Osteocyte (in vitro differentiated cells): Measurements from ENCODE around the gene PHACTR4. TPM values are rescaled to one million over a fixed set of nuclear protein-coding genes. Genes with fewer than 3 reads are reported as not detected.

Experiments
- DNase-seq: peaks from one replicate; pipeline ENCODE4 v3.0.0; 2021; ENCODE audit warnings: mixed read lengths; ENCODE audit not compliant: unreplicated experiment; ENCODE audit errors: extremely low spot score
- H3K27ac Mint-ChIP-seq: one replicate; pipeline ENCODE4 v1.8.0; 2021; ENCODE audit warnings: mild to moderate bottlenecking, mixed read lengths; ENCODE audit not compliant: unreplicated experiment
- H3K27me3 Mint-ChIP-seq: one replicate; pipeline ENCODE4 v1.8.0; 2021; ENCODE audit warnings: mixed read lengths; ENCODE audit not compliant: unreplicated experiment
- H3K36me3 Mint-ChIP-seq: one replicate; pipeline ENCODE4 v1.8.0; 2021; ENCODE audit warnings: mixed read lengths; ENCODE audit not compliant: unreplicated experiment
- H3K4me1 Mint-ChIP-seq: one replicate; pipeline ENCODE4 v1.8.0; 2021; ENCODE audit warnings: mixed read lengths; ENCODE audit not compliant: unreplicated experiment
- H3K4me3 Mint-ChIP-seq: one replicate; pipeline ENCODE4 v1.8.0; 2021; ENCODE audit warnings: mild to moderate bottlenecking, moderate library complexity, mixed read lengths; ENCODE audit not compliant: unreplicated experiment
- H3K9me3 Mint-ChIP-seq: one replicate; pipeline ENCODE4 v1.8.0; 2021; ENCODE audit warnings: mixed read lengths; ENCODE audit not compliant: unreplicated experiment
- CTCF ChIP-seq: fragments of 200-600 bp; sonication (generic); IDR thresholded peaks from 2 replicates; pipeline ENCODE4 v1.5.0; 2021; ENCODE audit warnings: antibody characterized with exemption, mild to moderate bottlenecking, moderate library complexity
- total RNA-seq: library from RNA; stranded (reverse); gene quantifications from 2 replicates; pipeline ENCODE4 v1.2.1, GENCODE V29; 2021

Gene PHACTR4
- total RNA-seq, 1 donor from 2014 or later = 56.0 TPM

GRCh38 chr1:28328228-28328648 lies 41.3 kb upstream of the PHACTR4 start:
- H3K36me3 Mint-ChIP-seq = peaks cover 11% of the 10 kb centered on the region
- H3K27me3 Mint-ChIP-seq = no peaks in the 10 kb centered on the region
- TF ChIP-seq CTCF = no peak
- peaks cover 15% of the 10 kb centered on the region for H3K4me1 Mint-ChIP-seq
- no peak for DNase-seq
- H3K9me3 Mint-ChIP-seq = no peaks in the 10 kb centered on the region
- H3K4me3 Mint-ChIP-seq = peak overlapping the region; percentile 96
- peak overlapping the region; percentile 98 for H3K27ac Mint-ChIP-seq

- TF ChIP-seq CTCF = no peak
- Mint-ChIP-seq H3K27me3 (no peaks in the 10 kb centered on the region), H3K36me3 (peaks cover 18% of the 10 kb centered on the region), H3K4me1 (peaks cover 15% of the 10 kb centered on the region), H3K27ac (peak overlapping the region; percentile 98), H3K4me3 (peak overlapping the region; percentile 96), H3K9me3 (no peaks in the 10 kb centered on the region)
- DNase-seq = no peak
Observed at GRCh38 chr1:28329395-28330153, 40.0 kb upstream of the PHACTR4 start.

GRCh38 chr1:28338897-28339296 lies 30.6 kb upstream of the PHACTR4 start:
- no peak for DNase-seq
- Mint-ChIP-seq H3K9me3 (no peaks in the 10 kb centered on the region), H3K27me3 (no peaks in the 10 kb centered on the region), H3K36me3 (peaks cover 12% of the 10 kb centered on the region), H3K4me3 (no peak overlapping the region), H3K27ac (no peak overlapping the region), H3K4me1 (no peaks in the 10 kb centered on the region)
- TF ChIP-seq CTCF = no peak

- Mint-ChIP-seq H3K27ac (no peak overlapping the region), H3K9me3 (no peaks in the 10 kb centered on the region), H3K4me1 (no peaks in the 10 kb centered on the region), H3K4me3 (no peak overlapping the region), H3K27me3 (no peaks in the 10 kb centered on the region), H3K36me3 (peaks cover 6% of the 10 kb centered on the region)
- no peak for DNase-seq
- TF ChIP-seq CTCF = no peak
Observed at GRCh38 chr1:28339551-28339950, 30.0 kb upstream of the PHACTR4 start.

- H3K27me3 Mint-ChIP-seq = no peaks in the 10 kb centered on the region
- no peak for DNase-seq
Observed at GRCh38 chr1:28340221-28340974, 29.1 kb upstream of the PHACTR4 start.

More at GRCh38 chr1:28340221-28340974, 29.1 kb upstream of the PHACTR4 start:
- no peak for TF ChIP-seq CTCF
- Mint-ChIP-seq H3K4me1 (no peaks in the 10 kb centered on the region), H3K4me3 (no peak overlapping the region), H3K27ac (no peak overlapping the region), H3K9me3 (no peaks in the 10 kb centered on the region), H3K36me3 (peaks cover 4% of the 10 kb centered on the region)
